Esophagus squamous epithelium (tissue), 4 donors: ENCODE results near the gene LDLR.
"Not testable (repeated sequence)": the region's sequence is repeated elsewhere in the genome, so short reads cannot be mapped to it uniquely, and the experiment has no call there.

Experiments
- CTCF ChIP-seq, 6 experiments: fragments of 450-650 bp in 4 of 6; fragments of 200-600 bp in 2 of 6; sonication (generic) in 2 of 6; IDR thresholded peaks; one replicate each; pipeline ENCODE4 v1.5.1; 2016 to 2019; ENCODE audit warnings: antibody characterized with exemption in 6 of 6, mild to moderate bottlenecking in 4 of 6, moderate library complexity in 4 of 6
- POLR2A ChIP-seq, 4 donors: fragments of 450-650 bp; IDR thresholded peaks; one replicate each; pipeline ENCODE4 v1.6.1; 2017; ENCODE audit warnings: antibody characterized with exemption in 4 of 4, mild to moderate bottlenecking in 4 of 4, moderate library complexity in 3 of 4

- TF ChIP-seq POLR2A, CTCF (IDR thresholded peaks at IDR 0.05): not testable (repeated sequence)
Observed at GRCh38 chr19:11103667-11104066, 14.4 kb downstream of the LDLR start.
